Stimulated activated CD4-positive, alpha-beta T cell treated with anti-CD3 and anti-CD28 coated beads, TNF-alpha, amount 100 ng/mL, for 48 hours (primary cell): ENCODE results near the gene TMEM69.
"Not testable (repeated sequence)": the region's sequence is repeated elsewhere in the genome, so short reads cannot be mapped to it uniquely, and the experiment has no call there.

ENCODE experiments used
- DNase-seq, 3 donors: peaks; one replicate each; pipeline ENCODE4 v3.0.0-alpha.2; 2020; ENCODE audit warnings: low read depth in 3 of 3

Gene TMEM69

GRCh38 chr1:45730780-45731319, 42.9 kb downstream of the TMEM69 start:
- DNase-seq: no peak

- DNase-seq: no peak
These were observed 51.2 kb downstream of the TMEM69 start for GRCh38 chr1:45739137-45739536.

GRCh38 chr1:45739641-45740156, 51.7 kb downstream of the TMEM69 start:
- DNase-seq: not testable (repeated sequence)
